T-helper 22 cell (primary cell): ENCODE measurements around the gene SORT1.
"Not testable (repeated sequence)": the region's sequence is repeated elsewhere in the genome, so short reads cannot be mapped to it uniquely, and the experiment has no call there.

Experiments used
- DNase-seq: peaks from one replicate; pipeline ENCODE4 v3.0.0-alpha.2; 2020; ENCODE audit warnings: low read depth

The SORT1 gene

GRCh38 chr1:109396871-109397580 lies 692 bp downstream of the SORT1 start:
- no peak for DNase-seq

- no peak for DNase-seq
These were observed 1.2 kb downstream of the SORT1 start for GRCh38 chr1:109396513-109396839.

- no peak for DNase-seq
These were observed 1.9 kb downstream of the SORT1 start for GRCh38 chr1:109395602-109396512.

- DNase-seq = not testable (repeated sequence)
These were observed 2.5 kb downstream of the SORT1 start for GRCh38 chr1:109395282-109395599.

- DNase-seq = no peak
These were observed 3.0 kb downstream of the SORT1 start for GRCh38 chr1:109394591-109395281.

- DNase-seq = no peak
These were observed 4.0 kb downstream of the SORT1 start for GRCh38 chr1:109393617-109394233.

- DNase-seq = no peak
These were observed 4.7 kb downstream of the SORT1 start for GRCh38 chr1:109392788-109393616.

- no peak for DNase-seq
These were observed 5.5 kb downstream of the SORT1 start for GRCh38 chr1:109392037-109392787.

GRCh38 chr1:109391626-109392025 lies 6.1 kb downstream of the SORT1 start:
- DNase-seq = no peak

GRCh38 chr1:109391157-109391556 lies 6.6 kb downstream of the SORT1 start:
- DNase-seq = no peak

GRCh38 chr1:109389638-109390341 lies 7.9 kb downstream of the SORT1 start:
- no peak for DNase-seq

- no peak for DNase-seq
These were observed 8.7 kb downstream of the SORT1 start for GRCh38 chr1:109388884-109389637.

GRCh38 chr1:109388208-109388711 lies 9.5 kb downstream of the SORT1 start:
- DNase-seq = no peak

GRCh38 chr1:109386054-109386717 lies 11.5 kb downstream of the SORT1 start:
- DNase-seq = no peak

- no peak for DNase-seq
These were observed 12.3 kb downstream of the SORT1 start for GRCh38 chr1:109385417-109385816.

- no peak for DNase-seq
These were observed 13.9 kb downstream of the SORT1 start for GRCh38 chr1:109383854-109384253.

GRCh38 chr1:109383087-109383779 lies 14.5 kb downstream of the SORT1 start:
- DNase-seq = no peak

- no peak for DNase-seq
These were observed 16.1 kb downstream of the SORT1 start for GRCh38 chr1:109381573-109381972.
